Measurements from ENCODE around the gene ZMYM5.

DNA sequence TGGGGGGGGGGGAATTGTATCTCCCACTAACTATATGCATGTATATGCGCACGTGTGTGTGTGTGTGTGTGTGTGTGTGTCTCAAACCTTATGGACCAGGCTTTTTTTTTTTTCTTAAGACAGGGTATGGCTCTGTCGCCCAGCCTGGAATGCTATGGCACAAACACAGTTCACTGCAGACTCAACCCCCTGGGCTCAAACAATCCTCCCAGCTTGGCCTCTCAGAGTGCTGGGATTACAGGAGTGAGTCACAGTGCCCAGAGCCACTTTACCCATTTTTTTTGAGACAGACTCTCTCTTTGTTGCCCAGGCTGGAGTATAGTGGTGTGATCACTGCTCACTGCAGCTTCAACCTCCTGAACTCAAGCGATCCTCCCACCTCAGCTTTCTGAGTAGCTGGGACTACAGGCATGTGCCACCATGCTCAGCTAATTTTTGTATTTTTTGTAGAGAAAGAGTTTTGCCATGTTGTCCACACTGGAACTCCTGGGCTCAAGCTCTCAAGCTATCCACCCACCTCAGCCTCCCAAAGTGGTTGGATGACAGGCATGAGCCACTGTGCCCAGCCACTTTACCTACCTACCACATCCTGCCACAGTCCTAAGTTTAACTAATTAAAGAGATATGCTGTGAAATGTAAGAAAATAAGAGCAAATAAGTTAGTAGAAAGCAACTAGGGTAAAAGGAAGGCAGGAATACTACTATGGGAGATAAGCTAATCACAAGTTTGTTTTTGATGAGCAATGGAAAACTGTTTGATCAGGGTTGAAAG, 2.4 kb downstream of the ZMYM5 start:
- TF ChIP-seq, protein P1, sequence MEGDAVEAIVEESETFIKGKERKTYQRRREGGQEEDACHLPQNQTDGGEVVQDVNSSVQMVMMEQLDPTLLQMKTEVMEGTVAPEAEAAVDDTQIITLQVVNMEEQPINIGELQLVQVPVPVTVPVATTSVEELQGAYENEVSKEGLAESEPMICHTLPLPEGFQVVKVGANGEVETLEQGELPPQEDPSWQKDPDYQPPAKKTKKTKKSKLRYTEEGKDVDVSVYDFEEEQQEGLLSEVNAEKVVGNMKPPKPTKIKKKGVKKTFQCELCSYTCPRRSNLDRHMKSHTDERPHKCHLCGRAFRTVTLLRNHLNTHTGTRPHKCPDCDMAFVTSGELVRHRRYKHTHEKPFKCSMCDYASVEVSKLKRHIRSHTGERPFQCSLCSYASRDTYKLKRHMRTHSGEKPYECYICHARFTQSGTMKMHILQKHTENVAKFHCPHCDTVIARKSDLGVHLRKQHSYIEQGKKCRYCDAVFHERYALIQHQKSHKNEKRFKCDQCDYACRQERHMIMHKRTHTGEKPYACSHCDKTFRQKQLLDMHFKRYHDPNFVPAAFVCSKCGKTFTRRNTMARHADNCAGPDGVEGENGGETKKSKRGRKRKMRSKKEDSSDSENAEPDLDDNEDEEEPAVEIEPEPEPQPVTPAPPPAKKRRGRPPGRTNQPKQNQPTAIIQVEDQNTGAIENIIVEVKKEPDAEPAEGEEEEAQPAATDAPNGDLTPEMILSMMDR (IDR thresholded peaks at IDR 0.05): no peak
- no peak for TF ChIP-seq POLR2A (IDR thresholded peaks at IDR 0.05)
- no peak for TF ChIP-seq EP300 (IDR thresholded peaks at IDR 0.05)

All from tibial nerve (tissue), 4 donors.